ENCODE measurements around the gene USP3. TPM values are rescaled to one million over a fixed set of nuclear protein-coding genes. Genes with fewer than 3 reads are reported as not detected.
A peak's percentile ranks its signal among the peaks of the same experiment; 100 is the strongest.
"Not testable (repeated sequence)": the region's sequence is repeated elsewhere in the genome, so short reads cannot be mapped to it uniquely, and the experiment has no call there.

Gene USP3
- total RNA-seq, 1 donor from 2014 or later, result 60.0 TPM

GRCh38 chr15:63610209-63610841, 105.9 kb downstream of the USP3 start:
- DNase-seq, result peak; percentile 89

- DNase-seq, result peak; percentile 94
Measured at GRCh38 chr15:63611177-63611576, 106.8 kb downstream of the USP3 start.

GRCh38 chr15:63612300-63612699, 107.9 kb downstream of the USP3 start:
- DNase-seq, result no peak

- DNase-seq, result no peak
Measured at GRCh38 chr15:63615935-63616334, 111.5 kb downstream of the USP3 start.

GRCh38 chr15:63617147-63617546, 112.8 kb downstream of the USP3 start:
- not testable (repeated sequence) for DNase-seq

- DNase-seq, result not testable (repeated sequence)
Measured at GRCh38 chr15:63617627-63618026, 113.2 kb downstream of the USP3 start.

- not testable (repeated sequence) for DNase-seq
Measured at GRCh38 chr15:63620760-63621159, 116.4 kb downstream of the USP3 start.

- DNase-seq, result no peak
Measured at GRCh38 chr15:63623232-63623969, 119.0 kb downstream of the USP3 start.

GRCh38 chr15:63626955-63627354, 122.6 kb downstream of the USP3 start:
- no peak for DNase-seq

GRCh38 chr15:63628123-63628822, 123.9 kb downstream of the USP3 start:
- DNase-seq, result peak; percentile 21

- DNase-seq, result no peak
Measured at GRCh38 chr15:63630036-63630751, 125.8 kb downstream of the USP3 start.

GRCh38 chr15:63633312-63633711, 128.9 kb downstream of the USP3 start:
- no peak for DNase-seq

- DNase-seq, result no peak
Measured at GRCh38 chr15:63634154-63634553, 129.8 kb downstream of the USP3 start.

GRCh38 chr15:63636518-63637061, 132.2 kb downstream of the USP3 start:
- DNase-seq, result no peak

GRCh38 chr15:63638839-63639238, 134.4 kb downstream of the USP3 start:
- DNase-seq, result no peak

- DNase-seq, result no peak
Measured at GRCh38 chr15:63640146-63640545, 135.8 kb downstream of the USP3 start.

Other genes starting within 250 kb of the USP3 start
- 12.7 TPM for gene APH1B, start 227.0 kb upstream of the USP3 start, total RNA-seq
- gene CA12, start 122.7 kb upstream of the USP3 start, total RNA-seq, result 8.9 TPM
- 21.7 TPM for gene FBXL22, start 92.8 kb downstream of the USP3 start, total RNA-seq